HG03103 (cell line): ENCODE results near the gene MAP3K4.
"Not testable (repeated sequence)": the region's sequence is repeated elsewhere in the genome, so short reads cannot be mapped to it uniquely, and the experiment has no call there.

Experiments
- ATAC-seq: cut with Tn5 transposase; IDR thresholded peaks from one replicate; pipeline ENCODE4 v1.9.1; 2021; ENCODE audit warnings: low read depth; ENCODE audit not compliant: unreplicated experiment

The MAP3K4 gene

GRCh38 chr6:160967351-160967750 lies 24.2 kb upstream of the MAP3K4 start:
- ATAC-seq, result no peak

GRCh38 chr6:160967833-160968232 lies 23.7 kb upstream of the MAP3K4 start:
- ATAC-seq, result no peak

- ATAC-seq, result no peak
Observed at GRCh38 chr6:160971171-160971570, 20.4 kb upstream of the MAP3K4 start.

GRCh38 chr6:160972111-160972510 lies 19.5 kb upstream of the MAP3K4 start:
- ATAC-seq, result peak; percentile 68

- not testable (repeated sequence) for ATAC-seq
Observed at GRCh38 chr6:160972594-160972993, 19.0 kb upstream of the MAP3K4 start.

- no peak for ATAC-seq
Observed at GRCh38 chr6:160973311-160974250, 18.0 kb upstream of the MAP3K4 start.

- no peak for ATAC-seq
Observed at GRCh38 chr6:160974304-160974771, 17.2 kb upstream of the MAP3K4 start.

- no peak for ATAC-seq
Observed at GRCh38 chr6:160975162-160975561, 16.4 kb upstream of the MAP3K4 start.

GRCh38 chr6:160975961-160976360 lies 15.6 kb upstream of the MAP3K4 start:
- not testable (repeated sequence) for ATAC-seq

- ATAC-seq, result no peak
Observed at GRCh38 chr6:160978141-160978901, 13.2 kb upstream of the MAP3K4 start.

GRCh38 chr6:160979061-160979708 lies 12.4 kb upstream of the MAP3K4 start:
- no peak for ATAC-seq

GRCh38 chr6:160983377-160983948 lies 8.1 kb upstream of the MAP3K4 start:
- ATAC-seq, result not testable (repeated sequence)

GRCh38 chr6:160986851-160987250 lies 4.7 kb upstream of the MAP3K4 start:
- ATAC-seq, result no peak

- ATAC-seq, result no peak
Observed at GRCh38 chr6:160987265-160987664, 4.3 kb upstream of the MAP3K4 start.

GRCh38 chr6:160990847-160991405 lies 643 bp upstream of the MAP3K4 start:
- no peak for ATAC-seq

GRCh38 chr6:160992061-160992979 lies 751 bp downstream of the MAP3K4 start:
- peak; percentile 44 for ATAC-seq

GRCh38 chr6:160992980-160993314 lies 1.4 kb downstream of the MAP3K4 start:
- ATAC-seq, result no peak

GRCh38 chr6:160995271-160995670 lies 3.7 kb downstream of the MAP3K4 start:
- ATAC-seq, result no peak

GRCh38 chr6:160996131-160996601 lies 4.6 kb downstream of the MAP3K4 start:
- ATAC-seq, result no peak
